Stomach (tissue), 4 donors: ENCODE data around the gene ASPRV1.

Experiments
- EP300 ChIP-seq: sonication (generic); formaldehyde crosslinking; IDR thresholded peaks from one replicate; pipeline ENCODE4 v1.6.1; 2017; ENCODE audit warnings: antibody characterized with exemption
- POLR2A ChIP-seq, 4 donors: fragments of 450-650 bp; IDR thresholded peaks; one replicate each; pipeline ENCODE4 v1.6.1; 2016; ENCODE audit warnings: antibody characterized with exemption in 4 of 4, control low read depth in 2 of 4, mild to moderate bottlenecking in 1 of 4, moderate library complexity in 1 of 4
- POLR2AphosphoS5 ChIP-seq, 3 donors: sonication (generic); formaldehyde crosslinking; IDR thresholded peaks; one replicate each; pipeline ENCODE4 v1.6.1; 2016; ENCODE audit warnings: antibody characterized with exemption in 3 of 3
- TF ChIP-seq, protein P1 (sequence below), 7 experiments: fragments of 450-650 bp in 4 of 7; fragments of 200-600 bp in 3 of 7; sonication (generic) in 3 of 7; IDR thresholded peaks; one replicate each; pipeline ENCODE4 v1.5.1; 2016 to 2019; ENCODE audit warnings: antibody characterized with exemption in 7 of 7, control low read depth in 2 of 7, mild to moderate bottlenecking in 1 of 7

DNA sequence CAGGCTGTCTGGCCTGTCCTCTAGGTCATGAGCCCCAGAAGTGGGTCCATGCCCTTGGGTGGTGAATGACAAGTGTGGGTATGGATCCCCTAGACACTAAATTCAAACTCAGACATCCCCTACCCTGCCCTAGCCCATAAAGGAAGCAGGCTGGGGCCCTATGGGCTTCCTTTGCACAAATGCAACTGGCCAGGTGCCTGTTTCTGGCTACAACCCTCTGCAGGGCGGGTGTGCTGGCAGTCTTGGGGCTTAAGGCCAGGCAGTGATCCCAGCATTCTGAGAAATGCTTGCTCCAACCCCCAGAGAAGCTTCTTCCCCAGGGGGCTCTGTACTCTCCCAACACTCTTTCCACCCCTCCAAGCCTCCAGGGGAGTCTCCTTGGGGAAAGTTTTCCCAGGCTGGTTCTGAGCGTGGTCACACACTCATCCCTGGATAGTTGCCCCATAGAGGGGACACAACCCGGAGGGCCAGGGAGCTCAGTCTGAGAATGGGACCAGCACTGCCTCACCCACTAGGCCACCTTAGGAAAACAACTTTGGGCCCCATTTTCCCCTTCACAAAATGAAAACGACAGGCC is 16.6 kb upstream of the ASPRV1 start:
- TF ChIP-seq POLR2A (IDR thresholded peaks at IDR 0.05) (no peak), EP300 (no peak), POLR2AphosphoS5 (IDR thresholded peaks at IDR 0.05) (no peak)
- TF ChIP-seq, protein P1, sequence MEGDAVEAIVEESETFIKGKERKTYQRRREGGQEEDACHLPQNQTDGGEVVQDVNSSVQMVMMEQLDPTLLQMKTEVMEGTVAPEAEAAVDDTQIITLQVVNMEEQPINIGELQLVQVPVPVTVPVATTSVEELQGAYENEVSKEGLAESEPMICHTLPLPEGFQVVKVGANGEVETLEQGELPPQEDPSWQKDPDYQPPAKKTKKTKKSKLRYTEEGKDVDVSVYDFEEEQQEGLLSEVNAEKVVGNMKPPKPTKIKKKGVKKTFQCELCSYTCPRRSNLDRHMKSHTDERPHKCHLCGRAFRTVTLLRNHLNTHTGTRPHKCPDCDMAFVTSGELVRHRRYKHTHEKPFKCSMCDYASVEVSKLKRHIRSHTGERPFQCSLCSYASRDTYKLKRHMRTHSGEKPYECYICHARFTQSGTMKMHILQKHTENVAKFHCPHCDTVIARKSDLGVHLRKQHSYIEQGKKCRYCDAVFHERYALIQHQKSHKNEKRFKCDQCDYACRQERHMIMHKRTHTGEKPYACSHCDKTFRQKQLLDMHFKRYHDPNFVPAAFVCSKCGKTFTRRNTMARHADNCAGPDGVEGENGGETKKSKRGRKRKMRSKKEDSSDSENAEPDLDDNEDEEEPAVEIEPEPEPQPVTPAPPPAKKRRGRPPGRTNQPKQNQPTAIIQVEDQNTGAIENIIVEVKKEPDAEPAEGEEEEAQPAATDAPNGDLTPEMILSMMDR (IDR thresholded peaks at IDR 0.05) = no peak
